Measurements from ENCODE around the gene P4HA1. TPM values are rescaled to one million over a fixed set of nuclear protein-coding genes. Genes with fewer than 3 reads are reported as not detected.
"Not testable (repeated sequence)": the region's sequence is repeated elsewhere in the genome, so short reads cannot be mapped to it uniquely, and the experiment has no call there.

The P4HA1 gene
- polyA plus RNA-seq, 1 donor from 2014 or later, result 24.2 TPM

DNA sequence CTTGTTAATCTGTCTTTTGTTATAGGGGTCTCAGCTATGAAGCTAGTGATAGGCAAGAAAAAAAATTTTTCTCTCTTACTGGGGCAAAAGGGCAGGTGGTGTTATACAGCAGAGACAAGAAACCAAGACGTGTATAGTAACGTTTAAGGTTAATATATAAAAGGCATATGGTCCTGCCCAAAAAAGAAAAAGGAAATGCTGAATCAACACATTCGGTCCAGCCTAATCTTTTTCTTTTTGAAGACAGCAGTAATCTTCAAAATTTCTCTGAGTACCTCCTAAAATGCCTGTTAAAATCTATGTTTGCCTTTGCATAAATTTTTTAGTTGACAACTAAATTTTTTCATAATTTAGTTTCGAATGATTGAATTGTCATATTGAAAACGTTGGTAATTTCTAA, 54.5 kb downstream of the P4HA1 start:
- H3K27ac ChIP-seq (ENCODE audit: low read length), result no peak overlapping the region
- no peaks in the 10 kb centered on the region for H3K36me3 ChIP-seq (ENCODE audit: insufficient read depth, low read length)
- no peaks in the 10 kb centered on the region for H3K79me2 ChIP-seq (replicated peaks; ENCODE audit: insufficient read depth, low read length)
- H4K20me1 ChIP-seq (ENCODE audit: insufficient read depth), result no peaks in the 10 kb centered on the region
- H3K9me2 ChIP-seq (ENCODE audit: insufficient read depth, low read length), result no peaks in the 10 kb centered on the region
- no peaks in the 10 kb centered on the region for H3K9me3 ChIP-seq (ENCODE audit: low read length)
- TF ChIP-seq CTCF (IDR thresholded peaks at IDR 0.05; ENCODE audit: poor library complexity, severe bottlenecking) (no peak), RAD21 (conservative IDR thresholded peaks at IDR 0.05) (no peak), POLR2AphosphoS5 (IDR thresholded peaks at IDR 0.05) (no peak), MXI1 (conservative IDR thresholded peaks at IDR 0.05; ENCODE audit: poor library complexity, severe bottlenecking) (no peak), TAF1 (IDR thresholded peaks at IDR 0.05; ENCODE audit: low read depth) (no peak), REST (IDR thresholded peaks at IDR 0.05; ENCODE audit: borderline replicate concordance) (no peak), EZH2 (IDR thresholded peaks at IDR 0.05; ENCODE audit: borderline replicate concordance, insufficient read depth, low read length, poor library complexity, severe bottlenecking) (no peak), EP300 (conservative IDR thresholded peaks at IDR 0.05; ENCODE audit: poor library complexity, severe bottlenecking) (no peak), SMC3 (conservative IDR thresholded peaks at IDR 0.05; ENCODE audit: poor library complexity) (no peak)
- H3K9ac ChIP-seq (ENCODE audit: low read length), result no peak overlapping the region
- H2AFZ ChIP-seq (ENCODE audit: low read depth, low read length), result no peak overlapping the region
- no peaks in the 10 kb centered on the region for H3F3A ChIP-seq (ENCODE audit: insufficient read depth, low read length, poor library complexity, severe bottlenecking)
- H3K4me2 ChIP-seq (ENCODE audit: low read length), result no peak overlapping the region
- no peak overlapping the region for H3K4me3 ChIP-seq (ENCODE audit: low read length)
- H3K27me3 ChIP-seq (ENCODE audit: insufficient read depth, low read depth, low read length), result no peaks in the 10 kb centered on the region

GRCh38 chr10:73039635-73040034, 57.0 kb downstream of the P4HA1 start:
- H3K9me3 ChIP-seq (ENCODE audit: low read length), result no peaks in the 10 kb centered on the region
- no peak overlapping the region for H3K4me3 ChIP-seq (ENCODE audit: low read length)
- TF ChIP-seq EP300 (conservative IDR thresholded peaks at IDR 0.05; ENCODE audit: poor library complexity, severe bottlenecking) (no peak), EZH2 (IDR thresholded peaks at IDR 0.05; ENCODE audit: borderline replicate concordance, insufficient read depth, low read length, poor library complexity, severe bottlenecking) (no peak), CTCF (IDR thresholded peaks at IDR 0.05; ENCODE audit: poor library complexity, severe bottlenecking) (no peak), MXI1 (conservative IDR thresholded peaks at IDR 0.05; ENCODE audit: poor library complexity, severe bottlenecking) (no peak), REST (IDR thresholded peaks at IDR 0.05; ENCODE audit: borderline replicate concordance) (no peak), POLR2AphosphoS5 (IDR thresholded peaks at IDR 0.05) (no peak), RAD21 (conservative IDR thresholded peaks at IDR 0.05) (no peak), TAF1 (IDR thresholded peaks at IDR 0.05; ENCODE audit: low read depth) (no peak), SMC3 (conservative IDR thresholded peaks at IDR 0.05; ENCODE audit: poor library complexity) (no peak)
- no peaks in the 10 kb centered on the region for H3K36me3 ChIP-seq (ENCODE audit: insufficient read depth, low read length)
- H3K9me2 ChIP-seq (ENCODE audit: insufficient read depth, low read length), result no peaks in the 10 kb centered on the region
- H3K4me2 ChIP-seq (ENCODE audit: low read length), result no peak overlapping the region
- no peaks in the 10 kb centered on the region for H3F3A ChIP-seq (ENCODE audit: insufficient read depth, low read length, poor library complexity, severe bottlenecking)
- H3K79me2 ChIP-seq (replicated peaks; ENCODE audit: insufficient read depth, low read length), result no peaks in the 10 kb centered on the region
- no peak overlapping the region for H3K27ac ChIP-seq (ENCODE audit: low read length)
- no peaks in the 10 kb centered on the region for H3K27me3 ChIP-seq (ENCODE audit: insufficient read depth, low read depth, low read length)
- no peaks in the 10 kb centered on the region for H4K20me1 ChIP-seq (ENCODE audit: insufficient read depth)
- H3K9ac ChIP-seq (ENCODE audit: low read length), result no peak overlapping the region
- H2AFZ ChIP-seq (ENCODE audit: low read depth, low read length), result no peak overlapping the region

- H3K36me3 ChIP-seq (ENCODE audit: insufficient read depth, low read length); H3K9me2 ChIP-seq (ENCODE audit: insufficient read depth, low read length); H3F3A ChIP-seq (ENCODE audit: insufficient read depth, low read length, poor library complexity, severe bottlenecking); H4K20me1 ChIP-seq (ENCODE audit: insufficient read depth); H3K9me3 ChIP-seq (ENCODE audit: low read length); H3K27me3 ChIP-seq (ENCODE audit: insufficient read depth, low read depth, low read length); H3K4me3 ChIP-seq (ENCODE audit: low read length); H3K27ac ChIP-seq (ENCODE audit: low read length); H3K9ac ChIP-seq (ENCODE audit: low read length); H2AFZ ChIP-seq (ENCODE audit: low read depth, low read length); H3K79me2 ChIP-seq (replicated peaks; ENCODE audit: insufficient read depth, low read length); H3K4me2 ChIP-seq (ENCODE audit: low read length): not testable (repeated sequence)
Measured at GRCh38 chr10:73036285-73036684, 60.4 kb downstream of the P4HA1 start.
